ENCODE measurements around the gene CSTB.

Gene CSTB

DNA sequence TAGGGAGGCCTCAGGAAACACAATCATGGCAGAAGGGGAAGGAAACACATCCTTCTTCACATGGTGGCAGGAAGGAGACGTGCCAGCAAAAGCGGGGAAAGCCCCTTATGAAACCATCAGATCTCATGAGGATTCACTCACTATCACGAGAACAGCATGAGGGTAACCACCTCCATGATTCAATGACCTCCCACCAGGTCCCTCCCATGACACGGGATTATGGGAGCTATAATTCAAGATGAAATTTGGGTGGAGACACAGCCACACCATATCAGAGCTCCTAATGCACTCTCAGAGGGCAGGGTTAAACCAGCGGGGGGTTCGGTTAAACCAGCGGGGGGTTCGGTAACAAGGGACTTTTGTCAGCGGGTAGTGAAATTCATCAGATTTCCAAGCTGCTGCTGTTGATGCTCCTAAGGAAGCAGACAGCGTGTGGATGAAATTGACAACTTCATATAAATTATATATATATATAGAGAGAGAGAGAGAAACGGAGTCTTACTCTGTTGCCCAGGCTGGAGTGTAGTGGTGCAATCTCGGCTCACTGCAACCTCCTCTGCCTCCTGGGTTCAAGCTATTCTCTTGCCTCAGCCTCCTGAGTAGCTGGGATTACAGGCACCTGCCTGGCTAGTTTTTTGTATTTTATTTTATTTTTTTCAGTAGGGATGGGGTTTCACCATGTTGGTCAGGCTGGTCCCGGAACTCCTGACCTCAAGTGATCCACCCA lies 4.2 kb downstream of the CSTB start:
- TF ChIP-seq, protein P1, sequence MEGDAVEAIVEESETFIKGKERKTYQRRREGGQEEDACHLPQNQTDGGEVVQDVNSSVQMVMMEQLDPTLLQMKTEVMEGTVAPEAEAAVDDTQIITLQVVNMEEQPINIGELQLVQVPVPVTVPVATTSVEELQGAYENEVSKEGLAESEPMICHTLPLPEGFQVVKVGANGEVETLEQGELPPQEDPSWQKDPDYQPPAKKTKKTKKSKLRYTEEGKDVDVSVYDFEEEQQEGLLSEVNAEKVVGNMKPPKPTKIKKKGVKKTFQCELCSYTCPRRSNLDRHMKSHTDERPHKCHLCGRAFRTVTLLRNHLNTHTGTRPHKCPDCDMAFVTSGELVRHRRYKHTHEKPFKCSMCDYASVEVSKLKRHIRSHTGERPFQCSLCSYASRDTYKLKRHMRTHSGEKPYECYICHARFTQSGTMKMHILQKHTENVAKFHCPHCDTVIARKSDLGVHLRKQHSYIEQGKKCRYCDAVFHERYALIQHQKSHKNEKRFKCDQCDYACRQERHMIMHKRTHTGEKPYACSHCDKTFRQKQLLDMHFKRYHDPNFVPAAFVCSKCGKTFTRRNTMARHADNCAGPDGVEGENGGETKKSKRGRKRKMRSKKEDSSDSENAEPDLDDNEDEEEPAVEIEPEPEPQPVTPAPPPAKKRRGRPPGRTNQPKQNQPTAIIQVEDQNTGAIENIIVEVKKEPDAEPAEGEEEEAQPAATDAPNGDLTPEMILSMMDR (IDR thresholded peaks at IDR 0.05; ENCODE audit: insufficient read depth, low read depth, low read length, missing control alignments): no peak
- DNase-seq (ENCODE audit: low read depth): no peak

DNA sequence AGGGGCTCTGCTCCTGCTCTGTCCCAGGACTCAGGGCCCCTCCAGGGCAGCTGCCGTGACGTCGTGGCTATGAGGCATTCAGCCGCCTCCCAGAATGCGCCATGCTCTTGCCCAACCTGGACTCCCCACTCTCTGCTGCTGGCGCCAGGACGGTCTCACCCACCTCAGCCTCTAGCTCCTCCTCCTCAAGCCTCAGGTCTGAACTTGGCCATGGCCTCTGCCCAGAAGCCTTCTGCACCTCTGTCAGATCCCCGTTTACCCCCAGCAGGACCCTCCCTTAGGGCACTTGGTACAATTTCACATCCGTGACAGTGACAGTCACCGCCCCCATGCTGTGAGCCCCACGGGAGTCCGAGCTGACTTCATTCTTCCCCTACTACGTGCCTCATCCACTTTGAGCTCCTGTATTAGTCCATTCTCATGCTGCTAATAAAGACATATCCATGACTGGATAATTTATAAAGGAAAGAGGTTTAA lies 4.9 kb downstream of the CSTB start:
- TF ChIP-seq, protein P1 (IDR thresholded peaks at IDR 0.05; ENCODE audit: insufficient read depth, low read depth, low read length, missing control alignments): no peak
- no peak for DNase-seq (ENCODE audit: low read depth)
- H3K4me3 ChIP-seq (ENCODE audit: low read depth, low read length): no peak overlapping the region

More for the DNA sequence above, 4.2 kb downstream of the CSTB start:
- H3K4me3 ChIP-seq (ENCODE audit: low read depth, low read length): no peak overlapping the region

DNA sequence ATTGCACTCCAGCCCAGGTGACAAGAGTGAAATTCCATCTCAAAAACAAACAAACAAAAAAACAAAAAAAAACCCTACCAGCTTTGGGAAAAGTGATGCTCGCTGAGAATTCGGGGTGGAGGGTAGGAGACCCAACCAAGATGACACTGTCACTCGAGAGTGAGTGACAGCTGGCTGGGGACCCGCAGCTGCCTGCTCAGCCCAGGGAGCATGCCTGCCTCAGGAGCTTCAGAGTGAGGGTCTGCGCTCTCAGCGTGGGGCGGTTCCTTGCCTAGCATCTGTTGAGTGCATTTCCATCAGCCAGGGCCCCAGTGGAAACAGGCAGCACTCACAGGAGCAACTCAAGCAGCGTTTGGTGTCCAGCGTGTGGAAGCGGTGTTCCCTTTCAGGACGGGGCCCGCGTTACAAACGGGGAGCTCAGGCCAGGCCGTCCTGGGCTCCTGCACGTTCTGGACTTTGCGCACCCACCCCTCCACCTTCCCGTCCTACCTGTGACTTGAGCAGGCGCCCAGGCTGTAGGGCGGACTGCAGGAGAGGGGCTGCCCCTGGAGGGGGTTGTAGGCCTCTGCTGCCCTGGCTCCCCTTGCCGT lies 5.9 kb downstream of the CSTB start:
- TF ChIP-seq, protein P1 (IDR thresholded peaks at IDR 0.05; ENCODE audit: insufficient read depth, low read depth, low read length, missing control alignments): no peak
- DNase-seq (ENCODE audit: low read depth): no peak
- no peak overlapping the region for H3K4me3 ChIP-seq (ENCODE audit: low read depth, low read length)

DNA sequence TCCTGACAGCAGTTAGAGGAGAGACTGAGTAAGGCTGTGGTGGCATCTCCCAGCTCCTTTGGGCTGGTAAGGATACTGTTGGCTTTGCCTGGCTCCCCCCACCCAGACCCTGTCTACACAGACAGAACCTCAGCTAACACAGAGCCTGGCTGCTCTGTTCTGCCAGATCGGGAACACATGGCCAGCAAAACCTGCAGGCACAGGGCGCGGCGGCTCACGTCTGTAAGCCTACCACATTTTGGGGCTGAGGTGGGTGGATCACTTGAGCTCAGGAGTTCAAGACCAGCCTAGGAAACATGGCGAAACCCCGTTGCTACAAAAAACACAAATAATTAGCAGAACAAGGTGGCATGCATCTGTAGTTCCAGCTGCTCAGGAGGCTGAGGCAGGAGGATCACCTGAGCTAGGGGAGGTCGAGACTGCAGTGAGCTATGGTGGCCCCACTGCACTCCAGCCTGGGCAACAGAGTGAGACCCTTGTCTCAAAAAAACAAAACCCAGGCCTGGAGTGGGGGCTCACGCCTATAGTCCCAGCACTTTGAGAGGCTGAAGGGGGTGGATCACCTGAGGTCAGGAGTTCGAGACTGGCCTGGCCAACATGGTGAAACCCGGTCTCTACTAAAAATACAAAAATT lies 6.7 kb downstream of the CSTB start:
- DNase-seq (ENCODE audit: low read depth): no peak
- TF ChIP-seq, protein P1 (IDR thresholded peaks at IDR 0.05; ENCODE audit: insufficient read depth, low read depth, low read length, missing control alignments): no peak

DNA sequence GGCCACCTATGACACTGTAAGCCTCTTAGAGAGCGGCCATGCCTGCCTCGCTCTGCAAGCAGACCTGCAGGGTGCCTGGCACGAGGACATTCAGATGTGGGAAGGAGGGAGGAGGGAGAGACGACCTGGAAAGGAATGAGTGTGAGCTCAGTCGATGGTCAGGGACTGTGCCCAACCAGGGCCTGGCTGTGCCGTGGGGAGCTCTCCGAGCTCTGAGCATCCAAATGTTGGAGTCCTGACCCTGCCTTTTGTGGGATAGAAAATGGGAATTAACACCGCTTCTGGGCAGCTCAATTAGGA lies 7.3 kb downstream of the CSTB start:
- TF ChIP-seq, protein P1 (IDR thresholded peaks at IDR 0.05; ENCODE audit: insufficient read depth, low read depth, low read length, missing control alignments): no peak
- no peak overlapping the region for H3K4me3 ChIP-seq (ENCODE audit: low read depth, low read length)
- DNase-seq (ENCODE audit: low read depth): no peak

More for the DNA sequence above, 6.7 kb downstream of the CSTB start:
- no peak overlapping the region for H3K4me3 ChIP-seq (ENCODE audit: low read depth, low read length)

DNA sequence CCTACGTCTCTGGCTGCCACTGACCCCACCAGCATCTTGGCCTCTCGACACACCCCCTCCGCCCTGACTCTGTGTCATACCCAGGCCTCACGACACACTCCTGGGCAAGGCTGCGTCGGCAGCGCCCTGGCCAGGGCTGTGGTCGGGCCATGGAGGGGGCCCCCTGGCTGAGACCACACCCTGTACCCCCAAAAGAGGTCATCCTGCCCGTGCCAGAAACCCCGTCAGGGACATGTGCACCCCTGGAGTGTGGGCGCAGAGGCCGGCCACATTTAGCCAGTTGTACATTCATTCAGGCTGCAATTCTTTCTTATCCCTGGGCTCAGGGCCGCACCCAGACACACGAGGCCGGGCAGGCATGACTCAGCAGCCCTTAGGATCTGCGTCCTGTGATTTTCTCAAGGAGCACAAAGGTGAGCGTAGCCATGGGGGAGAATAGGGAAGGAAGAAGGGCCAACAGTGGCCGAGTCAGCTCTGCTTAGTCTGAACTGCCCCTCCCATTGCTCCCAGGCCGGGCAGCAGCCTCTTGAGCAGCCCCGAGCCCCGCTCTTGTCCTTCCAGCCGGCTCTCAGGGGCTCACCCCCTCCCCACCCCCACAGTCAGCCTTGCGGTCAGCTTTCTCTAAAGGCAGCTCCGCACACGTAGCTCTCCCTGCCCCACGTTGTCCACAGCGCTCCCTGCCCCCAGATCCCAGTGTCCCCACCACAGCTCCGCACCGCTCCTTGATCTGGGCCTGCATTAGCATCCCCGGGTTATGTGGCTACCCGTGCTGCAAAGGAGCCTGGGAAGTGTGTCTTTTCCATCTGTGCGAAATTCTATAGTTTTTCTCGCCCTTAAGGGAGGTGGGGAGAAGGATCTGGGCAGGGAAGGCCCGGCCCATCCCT lies 7.9 kb downstream of the CSTB start:
- TF ChIP-seq, protein P1 (IDR thresholded peaks at IDR 0.05; ENCODE audit: insufficient read depth, low read depth, low read length, missing control alignments): no peak
- H3K4me3 ChIP-seq (ENCODE audit: low read depth, low read length): no peak overlapping the region
- DNase-seq (ENCODE audit: low read depth): no peak
